Adrenal gland (tissue), 5 donors: Measurements from ENCODE around the gene CIRBP.

Source experiments
- POLR2A ChIP-seq, 2 donors: fragments of 450-650 bp; IDR thresholded peaks; one replicate each; pipeline ENCODE4 v1.6.1; 2017; ENCODE audit warnings: antibody characterized with exemption in 2 of 2, mild to moderate bottlenecking in 2 of 2, moderate library complexity in 1 of 2
- TF ChIP-seq, protein P1 (sequence below), 6 experiments: fragments of 450-650 bp in 4 of 6; fragments of 200-600 bp in 2 of 6; sonication (generic) in 1 of 6; IDR thresholded peaks; 1 replicate in 5 of 6; 2 replicates in 1 of 6; pipeline versions ENCODE4 v1.5.1 to v1.8.0; 2016 to 2021; ENCODE audit warnings: antibody characterized with exemption in 6 of 6, mild to moderate bottlenecking in 2 of 6, moderate library complexity in 1 of 6
- donor health status: DM: no; HTN: no; CAD: no.

DNA sequence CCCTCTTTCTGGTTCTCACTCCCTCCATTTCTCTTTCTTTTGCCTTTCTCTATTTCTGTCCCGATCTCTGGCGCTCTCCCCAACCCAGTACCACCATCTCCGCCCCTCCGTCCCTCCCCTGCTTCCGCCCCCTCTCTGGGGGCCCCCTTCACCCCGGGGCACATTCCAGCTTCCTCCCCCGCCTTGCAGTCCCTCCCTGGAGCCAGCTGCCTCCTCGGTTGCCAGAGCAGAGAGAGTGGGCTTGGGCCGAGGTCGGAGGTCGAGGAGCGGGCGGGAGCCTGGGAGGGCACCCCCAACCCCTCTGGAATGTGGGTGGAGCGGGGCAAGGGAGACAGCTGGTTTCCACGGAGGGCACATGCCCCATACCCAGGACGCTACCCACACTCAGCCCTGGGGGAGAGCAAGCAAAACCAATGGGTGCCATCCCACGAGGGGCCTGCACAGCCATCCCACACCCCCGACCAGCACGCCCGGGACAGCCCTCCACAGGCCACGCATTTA is 6.5 kb upstream of the CIRBP start:
- TF ChIP-seq, protein P1, sequence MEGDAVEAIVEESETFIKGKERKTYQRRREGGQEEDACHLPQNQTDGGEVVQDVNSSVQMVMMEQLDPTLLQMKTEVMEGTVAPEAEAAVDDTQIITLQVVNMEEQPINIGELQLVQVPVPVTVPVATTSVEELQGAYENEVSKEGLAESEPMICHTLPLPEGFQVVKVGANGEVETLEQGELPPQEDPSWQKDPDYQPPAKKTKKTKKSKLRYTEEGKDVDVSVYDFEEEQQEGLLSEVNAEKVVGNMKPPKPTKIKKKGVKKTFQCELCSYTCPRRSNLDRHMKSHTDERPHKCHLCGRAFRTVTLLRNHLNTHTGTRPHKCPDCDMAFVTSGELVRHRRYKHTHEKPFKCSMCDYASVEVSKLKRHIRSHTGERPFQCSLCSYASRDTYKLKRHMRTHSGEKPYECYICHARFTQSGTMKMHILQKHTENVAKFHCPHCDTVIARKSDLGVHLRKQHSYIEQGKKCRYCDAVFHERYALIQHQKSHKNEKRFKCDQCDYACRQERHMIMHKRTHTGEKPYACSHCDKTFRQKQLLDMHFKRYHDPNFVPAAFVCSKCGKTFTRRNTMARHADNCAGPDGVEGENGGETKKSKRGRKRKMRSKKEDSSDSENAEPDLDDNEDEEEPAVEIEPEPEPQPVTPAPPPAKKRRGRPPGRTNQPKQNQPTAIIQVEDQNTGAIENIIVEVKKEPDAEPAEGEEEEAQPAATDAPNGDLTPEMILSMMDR (IDR thresholded peaks at IDR 0.05): no peak
- no peak for TF ChIP-seq POLR2A (IDR thresholded peaks at IDR 0.05)
